IPS-18a (cell line): Measurements from ENCODE around the gene MARVELD3.

ENCODE experiments used
- H3K27ac ChIP-seq: one replicate; pipeline ENCODE4 v1.5.1; 2013; ENCODE audit warnings: low read length
- H3K27me3 ChIP-seq: one replicate; pipeline ENCODE4 v1.6.1; 2013; ENCODE audit warnings: mild to moderate bottlenecking, low read length; ENCODE audit not compliant: control insufficient read depth, insufficient read depth
- H3K36me3 ChIP-seq: one replicate; pipeline ENCODE4 v1.6.1; 2013; ENCODE audit warnings: low read depth, low read length; ENCODE audit not compliant: control insufficient read depth
- H3K4me1 ChIP-seq: one replicate; pipeline ENCODE4 v1.6.1; 2013; ENCODE audit warnings: low read depth, low read length; ENCODE audit not compliant: control insufficient read depth
- H3K4me3 ChIP-seq: one replicate; pipeline ENCODE4 v1.5.1; 2013; ENCODE audit warnings: low read length
- H3K9ac ChIP-seq: one replicate; pipeline ENCODE4 v1.6.1; 2013; ENCODE audit warnings: mild to moderate bottlenecking, low read length, moderate library complexity
- H3K9me3 ChIP-seq: one replicate; pipeline ENCODE4 v1.6.1; 2013; ENCODE audit warnings: low read depth, low read length; ENCODE audit not compliant: control insufficient read depth

Gene MARVELD3

DNA sequence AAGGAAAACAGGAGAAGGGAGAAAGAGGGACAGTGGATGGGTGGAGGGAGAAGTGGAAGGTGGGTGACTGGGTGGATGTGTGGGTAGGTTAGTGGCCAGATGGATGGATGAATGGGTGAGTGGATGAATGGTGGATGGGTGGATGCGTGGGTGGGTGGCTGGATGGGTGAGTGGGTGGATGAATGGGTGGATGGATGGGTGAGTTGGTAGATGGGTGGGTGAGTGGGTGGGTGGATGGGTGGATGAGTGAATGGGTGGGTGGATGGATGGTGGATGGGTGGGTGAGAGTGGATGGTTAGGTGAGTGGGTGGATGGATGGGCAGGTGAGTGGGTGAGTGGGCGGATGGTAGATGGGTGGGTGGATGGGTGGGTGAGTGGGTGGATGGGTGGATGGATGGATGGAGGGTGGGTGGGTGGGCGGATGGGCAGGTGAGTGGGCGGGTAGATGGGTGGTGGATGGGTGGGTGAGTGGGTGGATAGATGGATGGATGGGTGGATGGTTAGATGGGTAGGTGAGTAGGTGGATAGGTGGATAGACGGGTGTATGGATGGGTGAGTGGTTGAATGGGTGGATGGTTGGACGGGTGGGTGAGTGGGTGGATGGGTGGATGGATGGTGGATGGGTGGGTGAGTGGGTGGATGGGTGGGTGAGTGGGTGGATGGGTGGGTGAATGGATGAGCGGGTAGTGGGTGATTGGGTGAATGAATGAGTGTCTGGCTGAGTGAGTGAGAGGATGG is 702 bp upstream of the MARVELD3 start:
- Histone ChIP-seq H3K36me3 (peaks cover 5% of the 10 kb centered on the region), H3K27ac (no peak overlapping the region), H3K4me3 (peak overlapping the region; percentile 81), H3K4me1 (peaks cover 10% of the 10 kb centered on the region), H3K9me3 (no peaks in the 10 kb centered on the region), H3K9ac (no peak overlapping the region), H3K27me3 (peaks cover 10% of the 10 kb centered on the region)

- Histone ChIP-seq H3K36me3 (peaks cover 13% of the 10 kb centered on the region), H3K27me3 (peaks cover 10% of the 10 kb centered on the region), H3K9ac (peak overlapping the region; percentile 78), H3K4me3 (peak overlapping the region; percentile 81), H3K9me3 (no peaks in the 10 kb centered on the region), H3K4me1 (peaks cover 10% of the 10 kb centered on the region), H3K27ac (no peak overlapping the region)
Observed at GRCh38 chr16:71626858-71627213, 852 bp downstream of the MARVELD3 start.

GRCh38 chr16:71627731-71628181 is 1.8 kb downstream of the MARVELD3 start:
- Histone ChIP-seq H3K4me3 (peak overlapping the region; percentile 81), H3K4me1 (peaks cover 10% of the 10 kb centered on the region), H3K27ac (no peak overlapping the region), H3K9me3 (no peaks in the 10 kb centered on the region), H3K36me3 (peaks cover 15% of the 10 kb centered on the region), H3K9ac (no peak overlapping the region), H3K27me3 (peaks cover 10% of the 10 kb centered on the region)

- Histone ChIP-seq H3K4me3 (no peak overlapping the region), H3K36me3 (peaks cover 15% of the 10 kb centered on the region), H3K27me3 (peaks cover 10% of the 10 kb centered on the region), H3K9ac (no peak overlapping the region), H3K4me1 (peaks cover 10% of the 10 kb centered on the region), H3K27ac (no peak overlapping the region), H3K9me3 (no peaks in the 10 kb centered on the region)
Observed at GRCh38 chr16:71628810-71629209, 2.8 kb downstream of the MARVELD3 start.

GRCh38 chr16:71629278-71630016 is 3.5 kb downstream of the MARVELD3 start:
- H3K27me3 ChIP-seq, result peaks cover 6% of the 10 kb centered on the region
- H3K9me3 ChIP-seq, result no peaks in the 10 kb centered on the region
- no peak overlapping the region for H3K27ac ChIP-seq
- no peak overlapping the region for H3K4me3 ChIP-seq
- H3K9ac ChIP-seq, result no peak overlapping the region
- peaks cover 20% of the 10 kb centered on the region for H3K36me3 ChIP-seq
- H3K4me1 ChIP-seq, result peaks cover 10% of the 10 kb centered on the region

GRCh38 chr16:71630808-71631207 is 4.8 kb downstream of the MARVELD3 start:
- no peak overlapping the region for H3K4me3 ChIP-seq
- no peaks in the 10 kb centered on the region for H3K9me3 ChIP-seq
- H3K36me3 ChIP-seq, result peaks cover 21% of the 10 kb centered on the region
- peaks cover 10% of the 10 kb centered on the region for H3K4me1 ChIP-seq
- peaks cover 4% of the 10 kb centered on the region for H3K27me3 ChIP-seq
- H3K27ac ChIP-seq, result no peak overlapping the region
- H3K9ac ChIP-seq, result no peak overlapping the region

- no peak overlapping the region for H3K27ac ChIP-seq
- H3K27me3 ChIP-seq, result no peaks in the 10 kb centered on the region
- no peak overlapping the region for H3K9ac ChIP-seq
- peaks cover 21% of the 10 kb centered on the region for H3K36me3 ChIP-seq
- H3K9me3 ChIP-seq, result no peaks in the 10 kb centered on the region
- H3K4me1 ChIP-seq, result peaks cover 10% of the 10 kb centered on the region
- no peak overlapping the region for H3K4me3 ChIP-seq
Observed at GRCh38 chr16:71631776-71632175, 5.8 kb downstream of the MARVELD3 start.

- Histone ChIP-seq H3K4me1 (peaks cover 16% of the 10 kb centered on the region), H3K27me3 (no peaks in the 10 kb centered on the region), H3K36me3 (peaks cover 16% of the 10 kb centered on the region), H3K9ac (no peak overlapping the region), H3K4me3 (no peak overlapping the region), H3K9me3 (no peaks in the 10 kb centered on the region), H3K27ac (no peak overlapping the region)
Observed at GRCh38 chr16:71635632-71636031, 9.6 kb downstream of the MARVELD3 start.

DNA sequence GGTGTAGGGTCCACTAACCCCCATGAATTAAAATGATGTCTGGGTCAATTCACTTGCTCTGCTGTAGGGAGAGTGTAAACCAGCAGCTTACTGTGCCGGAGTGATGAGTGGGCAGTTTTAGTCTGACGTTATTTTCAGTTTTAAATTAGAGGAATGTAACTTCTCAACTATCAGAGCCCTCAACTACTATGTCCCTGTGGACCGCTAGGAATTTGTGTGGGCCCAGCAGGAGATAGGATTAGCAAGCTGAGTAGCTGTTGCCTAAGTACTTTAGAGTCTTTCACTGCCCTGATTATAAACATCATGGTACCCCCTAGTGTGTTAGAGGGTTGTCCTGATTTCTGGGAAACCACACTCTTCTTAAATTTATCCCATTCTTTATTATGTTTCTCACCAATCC is 11.4 kb downstream of the MARVELD3 start:
- no peak overlapping the region for H3K4me3 ChIP-seq
- H3K27ac ChIP-seq, result no peak overlapping the region
- H3K4me1 ChIP-seq, result peaks cover 16% of the 10 kb centered on the region
- peaks cover 10% of the 10 kb centered on the region for H3K36me3 ChIP-seq
- no peaks in the 10 kb centered on the region for H3K9me3 ChIP-seq
- H3K27me3 ChIP-seq, result no peaks in the 10 kb centered on the region
- no peak overlapping the region for H3K9ac ChIP-seq

DNA sequence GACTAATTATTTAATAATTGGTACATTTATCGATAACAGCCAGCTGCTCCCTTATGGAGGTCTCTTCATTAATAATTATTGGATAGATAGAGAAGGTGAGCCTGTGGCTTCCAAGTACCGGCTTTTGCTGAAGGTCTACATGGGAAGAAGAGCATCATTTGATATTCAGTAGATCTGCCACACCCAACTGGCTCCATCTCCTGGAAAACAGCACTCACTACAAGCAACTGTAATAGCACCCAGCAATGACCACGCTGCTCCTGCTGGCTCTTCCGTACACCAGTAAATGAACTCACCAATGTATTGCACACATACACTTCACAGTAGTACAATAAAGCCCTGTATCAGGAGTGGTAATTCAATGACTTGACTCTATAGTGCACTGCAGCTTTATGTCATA is 19.5 kb downstream of the MARVELD3 start:
- H3K27me3 ChIP-seq, result no peaks in the 10 kb centered on the region
- H3K36me3 ChIP-seq, result peaks cover 21% of the 10 kb centered on the region
- no peaks in the 10 kb centered on the region for H3K4me1 ChIP-seq
- no peak overlapping the region for H3K27ac ChIP-seq
- H3K9ac ChIP-seq, result no peak overlapping the region
- H3K4me3 ChIP-seq, result no peak overlapping the region
- no peaks in the 10 kb centered on the region for H3K9me3 ChIP-seq

DNA sequence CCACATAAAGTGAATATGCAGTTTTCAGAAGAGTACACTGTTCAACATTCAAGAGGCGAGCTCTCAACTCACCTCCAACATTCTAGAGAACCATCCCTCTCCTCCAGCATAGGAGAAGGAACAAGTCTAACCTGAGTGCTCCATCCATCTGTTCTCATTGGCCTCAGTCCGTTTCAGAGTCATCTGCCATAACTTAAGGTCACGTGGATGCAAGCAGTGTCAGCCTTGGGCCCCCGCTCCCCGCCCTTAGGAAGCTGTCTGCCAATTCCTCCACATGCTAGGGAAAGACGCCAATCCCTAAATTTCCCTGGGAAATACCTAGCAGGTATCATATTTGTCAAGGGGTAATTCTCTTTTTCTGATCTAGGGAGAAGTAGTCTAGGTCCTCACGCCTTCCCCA is 21.4 kb downstream of the MARVELD3 start:
- Histone ChIP-seq H3K4me3 (no peak overlapping the region), H3K4me1 (no peaks in the 10 kb centered on the region), H3K36me3 (peaks cover 26% of the 10 kb centered on the region), H3K27me3 (no peaks in the 10 kb centered on the region), H3K9me3 (no peaks in the 10 kb centered on the region), H3K9ac (no peak overlapping the region), H3K27ac (no peak overlapping the region)

- Histone ChIP-seq H3K27ac (no peak overlapping the region), H3K4me1 (no peaks in the 10 kb centered on the region), H3K27me3 (no peaks in the 10 kb centered on the region), H3K9me3 (no peaks in the 10 kb centered on the region), H3K9ac (no peak overlapping the region), H3K36me3 (peaks cover 28% of the 10 kb centered on the region), H3K4me3 (no peak overlapping the region)
Observed at GRCh38 chr16:71648162-71648561, 22.2 kb downstream of the MARVELD3 start.
